HK-2 (cell line): ENCODE data around the gene SPACDR.
"Not testable (repeated sequence)": the region's sequence is repeated elsewhere in the genome, so short reads cannot be mapped to it uniquely, and the experiment has no call there.

ENCODE experiments used
- DNase-seq: peaks from one replicate; pipeline ENCODE4 v3.0.0-alpha.2; 2018; ENCODE audit not compliant: unreplicated experiment

Gene SPACDR

DNA sequence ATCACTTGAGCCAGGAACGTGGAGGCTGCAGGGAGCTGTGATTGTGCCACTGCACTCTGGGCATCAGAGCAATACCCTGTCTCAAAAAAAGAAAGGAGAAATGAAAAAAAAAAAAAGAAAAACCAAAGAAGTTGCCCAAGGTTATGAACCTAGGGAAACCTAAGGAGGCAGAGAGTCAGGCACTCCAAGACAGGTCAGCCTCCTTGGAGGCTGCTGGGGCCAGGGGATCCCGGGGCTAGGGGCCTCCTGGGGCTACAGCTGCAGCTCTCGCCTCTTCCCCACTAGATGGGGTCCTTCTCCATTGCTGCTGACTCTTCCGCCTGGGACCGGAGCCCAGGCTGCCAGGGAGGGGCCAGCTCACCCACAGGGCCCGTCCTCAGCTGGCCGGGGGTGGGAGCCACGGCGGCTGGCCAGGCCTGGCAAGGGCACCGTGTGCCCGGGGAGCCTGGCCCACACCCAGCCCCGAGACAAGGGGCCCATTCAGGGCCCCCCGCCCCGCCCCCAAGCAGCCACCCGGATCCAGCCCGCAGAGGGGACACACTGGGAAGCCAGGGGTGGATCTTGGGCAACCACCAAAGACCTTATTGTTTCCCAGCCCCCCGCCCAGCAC, 1.7 kb upstream of the SPACDR start:
- DNase-seq, result peak; percentile 26

DNA sequence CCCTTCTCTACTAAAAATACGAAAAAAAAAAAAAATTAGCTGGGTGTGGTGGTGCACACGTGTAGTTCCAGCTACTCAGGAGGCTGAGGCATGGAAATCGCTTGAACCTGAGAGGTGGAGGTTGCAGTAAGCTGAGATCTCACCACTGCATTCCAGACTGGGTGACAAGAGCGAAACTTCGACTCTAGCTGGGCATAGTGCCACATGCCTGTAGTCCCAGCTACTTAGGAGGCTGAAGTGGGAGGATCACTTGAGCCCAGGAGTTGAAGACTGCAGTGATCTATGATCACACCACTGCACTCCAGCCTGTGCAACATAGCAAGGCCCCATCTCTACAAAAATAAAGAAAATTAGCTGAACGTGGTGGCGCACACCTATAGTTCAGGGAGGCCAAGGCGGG, 1.2 kb upstream of the SPACDR start:
- no peak for DNase-seq

DNA sequence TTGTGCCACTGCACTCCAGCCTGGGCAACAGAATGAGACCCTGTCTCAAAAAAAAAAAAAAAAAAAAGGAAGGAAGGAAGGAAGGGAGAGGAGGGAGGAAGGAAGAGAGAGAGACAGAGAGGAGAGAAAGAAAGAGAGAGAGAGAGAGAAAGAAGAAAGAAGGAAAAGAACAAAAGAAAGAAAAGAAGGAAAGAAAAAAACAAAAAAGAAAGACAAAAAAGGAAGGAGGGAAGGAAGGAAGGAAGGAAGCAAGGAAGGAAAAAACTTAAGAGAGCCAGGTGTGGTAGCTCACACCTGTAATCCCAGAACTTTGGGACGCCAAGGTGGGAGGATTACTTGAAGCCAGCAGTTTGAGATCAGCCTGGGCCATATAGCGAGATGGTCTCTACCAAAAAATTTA, 731 bp upstream of the SPACDR start:
- no peak for DNase-seq

DNA sequence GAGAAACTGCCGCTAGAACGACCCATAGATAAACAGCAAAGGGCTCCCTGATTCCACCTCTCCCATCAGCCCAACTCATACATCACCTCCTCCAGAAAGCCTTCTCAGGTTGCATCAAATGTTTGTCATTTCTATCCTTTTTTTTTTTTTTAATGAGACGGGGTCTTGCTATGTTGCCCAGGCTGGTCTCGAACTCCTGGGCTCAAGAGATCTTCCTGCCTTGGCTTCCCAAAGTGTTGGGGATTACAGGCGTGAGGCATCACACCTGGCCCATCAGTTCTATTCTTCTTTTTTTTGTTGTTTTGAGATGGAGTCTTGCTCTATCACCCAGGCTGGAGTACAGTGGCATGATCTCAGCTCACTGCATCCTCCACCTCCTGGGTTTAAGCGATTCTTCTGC, 7.0 kb downstream of the SPACDR start:
- no peak for DNase-seq

DNA sequence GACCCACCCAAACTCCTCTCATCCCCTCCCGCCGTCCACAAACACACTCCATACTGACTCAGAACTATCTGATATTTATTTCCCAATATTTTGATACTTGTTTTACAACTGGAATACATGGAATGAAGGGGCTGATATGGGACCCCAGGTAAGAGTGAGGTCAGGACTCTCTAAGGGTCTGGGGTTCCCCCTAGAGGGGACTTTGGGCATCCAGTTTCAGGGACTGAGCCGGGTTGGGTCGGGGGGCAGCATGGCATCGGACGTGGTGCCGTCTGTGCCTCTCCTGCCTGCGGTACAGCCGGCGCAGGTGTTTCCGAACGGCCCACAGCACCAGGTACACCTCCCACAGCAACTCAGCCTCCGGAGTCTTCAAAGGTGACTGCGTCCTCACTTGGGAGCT, 7.5 kb downstream of the SPACDR start:
- DNase-seq, result no peak

DNA sequence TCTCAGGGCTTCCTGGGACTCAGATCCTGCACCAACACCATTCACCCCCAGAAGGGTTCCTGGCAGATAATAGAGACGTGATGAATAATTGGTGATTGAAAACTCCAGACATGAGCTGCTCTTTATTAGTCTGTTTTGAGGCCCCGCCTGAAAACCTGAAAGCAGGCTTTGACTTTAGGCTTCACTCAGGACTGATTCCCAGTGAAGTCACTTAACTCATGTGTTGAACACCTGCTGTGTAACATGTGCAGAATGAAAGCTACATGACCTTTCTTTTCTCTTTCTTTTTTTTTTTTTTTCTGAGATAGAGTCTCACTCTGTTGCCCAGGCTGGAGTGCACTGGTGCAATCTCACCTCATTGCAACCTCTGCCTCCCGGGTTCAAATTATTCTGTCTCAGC, 8.9 kb downstream of the SPACDR start:
- DNase-seq, result no peak

DNA sequence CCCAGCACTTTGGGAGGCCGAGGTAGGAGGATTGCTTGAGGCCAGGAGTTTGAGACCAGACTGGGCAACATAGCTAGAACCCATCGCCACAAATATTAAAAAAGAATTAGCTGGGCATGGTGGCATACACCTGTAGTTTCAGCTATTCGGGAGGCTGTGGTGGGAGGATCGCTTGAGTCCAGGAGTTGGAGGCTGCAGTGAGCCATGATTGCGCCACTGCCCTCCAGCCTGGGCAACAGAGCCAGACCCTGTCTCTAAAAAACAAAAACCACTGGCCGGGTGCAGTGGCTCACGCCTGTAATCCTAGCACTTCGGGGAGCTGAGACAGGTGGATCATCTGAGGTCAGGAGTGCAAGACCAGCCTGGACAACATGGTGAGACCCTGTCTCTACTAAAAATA, 10.2 kb downstream of the SPACDR start:
- not testable (repeated sequence) for DNase-seq

DNA sequence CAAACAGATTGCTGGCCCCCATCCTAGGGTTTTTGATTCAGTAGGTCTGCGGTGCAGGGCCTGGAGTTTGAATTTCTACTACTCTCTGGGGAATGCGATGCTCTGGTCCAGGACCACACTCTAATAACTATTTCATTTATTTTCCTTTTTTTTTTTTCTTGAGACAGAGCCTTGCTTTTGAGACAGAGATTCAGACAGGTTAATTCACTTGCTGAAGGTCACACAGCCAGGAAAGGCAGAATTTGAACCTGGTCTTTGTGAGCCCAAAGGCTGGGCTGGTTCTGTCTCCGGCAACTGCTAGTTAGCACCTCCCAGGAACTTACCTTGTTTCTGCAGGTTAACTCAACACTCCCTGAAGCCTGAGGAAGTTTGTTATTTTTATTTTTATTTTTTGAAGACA, 11.5 kb downstream of the SPACDR start:
- DNase-seq, result no peak

DNA sequence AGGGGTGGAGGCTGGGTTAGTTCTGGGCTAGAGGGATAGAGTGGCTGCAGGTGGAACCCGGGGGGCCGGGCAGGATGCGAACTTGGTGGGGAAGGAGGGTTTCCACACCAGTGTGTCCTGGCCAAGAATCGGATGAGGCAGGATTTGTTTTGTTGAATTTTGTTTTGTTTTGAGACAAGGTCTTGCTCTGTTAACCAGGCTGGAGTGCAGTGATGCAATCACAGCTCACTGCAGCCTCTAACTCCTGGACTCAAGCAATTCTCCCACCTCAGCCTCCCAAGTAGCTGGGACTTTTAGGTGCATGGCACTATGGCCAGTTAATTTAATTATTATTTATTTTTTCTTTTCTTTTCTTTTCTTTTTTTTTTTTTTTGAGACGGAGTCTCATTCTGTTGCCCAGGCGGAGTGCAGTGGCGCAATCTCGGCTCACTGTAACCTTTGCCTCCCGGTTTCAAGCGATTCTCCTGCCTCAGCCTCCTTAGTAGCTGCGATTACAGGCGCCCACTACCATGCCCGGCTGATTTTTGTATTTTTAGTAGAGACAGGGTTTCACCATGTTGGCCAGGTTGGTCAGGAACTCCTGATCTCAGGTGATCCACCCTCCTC, 14.8 kb downstream of the SPACDR start:
- no peak for DNase-seq

DNA sequence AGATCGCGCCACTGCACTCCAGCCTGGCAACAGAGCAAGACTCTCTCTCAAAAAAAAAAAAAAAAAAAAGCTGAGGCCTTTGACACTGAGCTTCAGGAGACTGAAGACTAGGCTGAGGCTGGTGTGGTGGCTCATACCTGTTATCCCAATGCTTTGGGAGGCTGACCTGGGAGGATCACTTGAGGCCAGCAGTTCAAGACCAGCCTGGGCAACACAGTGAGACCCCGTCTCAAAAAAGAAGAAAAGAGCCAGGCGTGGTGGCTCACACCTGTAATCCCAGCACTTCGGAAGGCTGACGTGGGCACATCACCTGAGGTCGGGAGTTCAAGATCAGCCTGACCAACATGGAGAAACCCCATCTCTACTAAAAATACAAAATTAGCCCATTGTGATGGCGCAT, 16.7 kb downstream of the SPACDR start:
- not testable (repeated sequence) for DNase-seq

DNA sequence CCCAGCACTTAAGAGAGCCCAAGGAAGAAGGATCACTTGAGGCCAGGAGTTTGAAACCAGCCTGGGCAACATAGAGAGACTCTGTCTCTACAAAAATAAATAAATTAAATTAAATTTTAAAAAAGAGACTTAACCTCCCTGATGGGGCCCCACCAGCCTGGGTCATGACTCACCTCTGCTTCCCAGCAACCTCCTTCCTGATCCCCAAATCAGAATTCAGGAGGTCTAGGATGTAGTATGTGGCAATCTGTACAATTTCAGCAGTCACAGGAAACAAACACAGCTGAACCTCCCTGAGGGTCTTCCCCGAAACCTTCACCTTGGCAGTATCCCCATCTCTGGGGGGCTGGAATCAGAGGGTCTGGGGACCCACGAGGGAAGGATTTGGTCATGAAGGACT, 18.0 kb downstream of the SPACDR start:
- no peak for DNase-seq

DNA sequence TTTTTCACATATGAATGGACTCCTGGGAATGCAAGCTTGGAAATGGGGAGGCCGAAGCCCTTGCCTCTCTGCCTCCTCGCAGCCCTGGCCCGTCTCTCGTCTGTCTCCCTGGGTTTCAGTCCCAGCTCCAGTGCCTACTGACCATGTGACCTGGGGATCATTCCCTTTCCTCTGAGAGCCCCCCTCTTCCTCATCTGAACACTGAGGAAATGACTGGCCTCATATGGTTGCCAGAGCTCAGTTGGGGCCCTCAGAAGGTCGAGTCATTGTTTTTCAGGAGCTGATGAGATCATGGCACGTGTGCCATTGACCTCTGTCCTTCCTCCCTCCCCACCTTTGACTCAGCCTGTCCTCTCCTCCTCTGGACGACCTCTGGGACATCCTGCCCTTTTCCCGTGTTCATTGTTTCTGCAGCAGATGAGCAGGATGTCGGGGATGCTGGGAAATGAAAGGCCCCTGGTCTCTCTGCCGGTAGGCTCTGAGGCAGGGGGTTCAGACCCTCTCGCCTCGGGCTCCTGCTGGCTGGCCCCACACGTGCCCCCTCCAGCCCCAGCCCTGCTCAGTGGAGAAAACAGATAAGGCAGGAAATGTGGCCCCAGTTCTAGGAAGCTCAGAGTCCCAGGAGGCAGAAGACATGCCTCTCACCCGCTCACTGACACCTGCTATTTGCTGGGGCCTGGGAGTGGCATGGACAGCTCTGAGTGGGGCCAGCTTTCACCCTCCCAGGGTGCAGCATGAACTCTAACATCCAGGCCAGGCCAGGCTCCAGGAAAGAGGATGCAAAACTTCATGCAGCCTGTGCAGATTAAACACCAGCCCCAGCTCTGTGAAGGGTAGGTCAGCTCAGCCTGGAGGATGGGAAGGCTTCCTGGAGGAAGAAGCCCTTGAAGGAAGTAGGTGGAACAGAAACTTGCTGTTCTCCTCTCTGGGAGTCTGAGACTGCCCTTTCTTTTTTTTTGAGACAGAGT, 19.5 kb downstream of the SPACDR start:
- DNase-seq, result peak; percentile 59

DNA sequence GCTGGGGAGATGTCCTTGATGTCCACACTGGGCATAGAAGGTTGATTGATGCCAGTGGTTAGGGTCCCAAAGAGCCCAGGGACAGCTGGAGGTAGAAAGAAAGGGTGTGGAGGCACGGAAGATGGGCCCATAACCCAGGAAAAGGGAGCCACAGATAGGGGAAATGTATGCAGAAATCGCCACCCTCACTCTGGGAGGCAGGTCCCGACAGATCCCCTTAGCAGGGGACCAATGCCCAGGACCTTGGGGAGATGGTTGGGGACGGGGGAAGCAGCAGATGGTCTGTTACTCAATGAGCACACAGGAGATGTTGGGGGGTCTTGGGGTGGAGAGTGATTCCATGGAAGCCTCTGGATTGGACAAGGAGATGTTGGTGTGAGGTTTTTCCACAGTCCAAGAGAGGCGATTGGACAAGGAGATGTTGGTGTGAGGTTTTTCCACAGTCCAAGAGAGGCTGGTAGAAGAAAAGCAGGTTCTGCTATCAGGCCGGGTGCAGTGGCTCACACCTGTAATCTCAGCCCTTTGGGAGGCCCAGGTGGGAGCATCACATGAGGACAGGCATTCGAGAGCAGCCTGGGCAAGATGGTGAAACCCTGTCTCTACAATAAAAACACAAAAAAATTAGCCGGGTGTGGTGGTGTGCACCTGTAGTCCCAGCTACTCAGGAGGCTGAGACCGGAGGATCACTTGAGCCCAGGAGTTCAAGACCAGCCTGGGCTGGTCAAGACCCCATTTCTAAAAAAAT, 20.8 kb downstream of the SPACDR start:
- no peak for DNase-seq

DNA sequence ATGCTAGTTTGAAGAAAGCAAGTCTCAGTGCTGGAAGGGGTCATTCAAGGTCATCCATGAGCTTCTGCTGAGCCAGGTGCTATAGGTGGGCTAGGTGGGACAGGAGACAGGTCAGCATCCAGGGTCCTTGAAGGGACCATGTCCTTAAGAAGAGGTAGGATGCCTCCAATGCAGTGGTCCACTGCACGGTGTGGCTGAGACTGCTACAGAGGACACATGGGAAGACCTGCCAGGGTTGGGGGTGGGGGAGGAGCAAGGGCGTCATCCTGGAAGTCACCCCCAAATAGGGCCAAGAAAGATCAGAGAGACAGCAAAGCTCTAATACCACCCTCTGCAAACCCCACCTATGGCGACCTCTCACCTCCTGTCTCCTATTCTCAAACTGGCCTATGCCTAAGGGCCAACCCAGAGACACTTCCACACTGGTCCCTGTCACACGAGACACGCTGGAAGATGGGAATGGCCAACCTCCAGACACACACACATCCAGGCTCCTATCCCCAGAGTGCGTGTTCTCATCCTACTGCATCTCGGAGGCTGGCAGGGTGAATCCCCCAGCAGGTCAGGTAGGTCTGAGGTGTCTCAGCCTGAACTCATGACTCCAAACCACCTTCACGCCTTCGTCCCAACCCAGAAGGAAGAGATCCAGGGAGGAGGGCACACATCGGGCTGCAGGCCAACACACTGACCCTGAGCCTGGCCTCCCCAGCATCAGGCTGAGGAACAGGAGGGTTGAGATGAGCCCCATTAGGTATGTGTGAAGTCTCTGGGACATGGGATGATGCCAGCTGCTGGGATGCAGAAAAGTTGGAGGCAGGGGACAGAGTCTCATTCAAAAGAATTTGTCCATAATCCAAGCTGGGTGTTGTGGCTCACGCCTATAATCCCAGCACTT, 22.2 kb downstream of the SPACDR start:
- DNase-seq, result no peak

DNA sequence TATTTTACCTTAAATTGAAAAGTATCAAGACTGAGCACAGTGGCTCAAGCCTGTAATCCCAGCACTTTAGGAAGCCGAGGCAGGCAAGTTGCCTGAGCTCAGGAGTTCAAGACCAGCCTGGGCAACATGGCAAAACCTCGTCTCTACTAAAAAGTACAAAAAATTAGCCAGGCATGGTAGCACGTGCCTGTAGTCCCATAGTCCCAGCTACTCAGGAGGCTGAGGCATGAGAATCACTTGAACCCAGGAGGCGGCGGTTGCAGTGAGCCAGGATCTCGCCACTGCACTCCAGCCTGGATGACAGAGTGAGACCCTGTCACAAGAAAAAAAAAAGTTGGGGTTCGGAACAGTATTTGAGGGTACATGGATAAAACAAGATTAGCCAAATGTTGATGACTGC, 24.8 kb downstream of the SPACDR start:
- DNase-seq, result not testable (repeated sequence)

DNA sequence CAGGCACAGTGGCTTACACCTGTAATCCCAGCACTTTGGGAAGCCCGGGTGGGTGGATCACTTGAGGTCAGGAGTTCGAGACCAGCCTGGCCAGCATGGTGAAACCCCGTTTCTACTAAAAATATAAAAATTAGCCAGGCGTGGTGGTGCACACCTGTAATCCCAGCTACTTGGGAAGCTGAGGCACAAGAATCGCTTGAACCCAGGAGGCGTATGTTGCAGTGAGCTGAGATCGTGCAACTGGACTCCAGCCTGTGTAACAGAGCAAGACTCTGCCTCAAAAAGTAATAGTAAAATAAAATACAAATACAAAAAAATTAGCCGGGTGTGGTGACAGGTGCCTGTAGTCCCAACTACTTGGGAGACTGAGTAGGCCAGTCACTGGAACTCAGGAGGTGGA, 25.3 kb downstream of the SPACDR start:
- not testable (repeated sequence) for DNase-seq

DNA sequence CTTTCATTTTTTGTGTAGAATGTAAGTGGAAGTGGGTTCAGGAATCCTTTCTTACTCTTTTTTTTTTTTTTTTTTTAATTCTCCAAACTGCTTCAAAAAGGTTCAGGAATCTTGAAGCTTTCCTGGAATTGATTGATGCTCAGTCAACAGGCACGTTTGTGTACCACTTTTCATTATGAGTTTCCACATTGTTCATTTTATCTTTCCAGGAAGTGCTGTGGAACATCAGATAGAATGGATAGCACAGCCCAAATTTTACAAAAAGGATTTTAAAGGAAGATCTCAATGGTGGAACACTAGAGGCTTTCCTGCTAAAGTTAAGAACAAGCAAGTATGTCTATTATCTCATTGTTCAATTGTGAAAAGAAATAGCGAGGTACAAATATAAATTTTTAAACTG, 25.9 kb downstream of the SPACDR start:
- no peak for DNase-seq

DNA sequence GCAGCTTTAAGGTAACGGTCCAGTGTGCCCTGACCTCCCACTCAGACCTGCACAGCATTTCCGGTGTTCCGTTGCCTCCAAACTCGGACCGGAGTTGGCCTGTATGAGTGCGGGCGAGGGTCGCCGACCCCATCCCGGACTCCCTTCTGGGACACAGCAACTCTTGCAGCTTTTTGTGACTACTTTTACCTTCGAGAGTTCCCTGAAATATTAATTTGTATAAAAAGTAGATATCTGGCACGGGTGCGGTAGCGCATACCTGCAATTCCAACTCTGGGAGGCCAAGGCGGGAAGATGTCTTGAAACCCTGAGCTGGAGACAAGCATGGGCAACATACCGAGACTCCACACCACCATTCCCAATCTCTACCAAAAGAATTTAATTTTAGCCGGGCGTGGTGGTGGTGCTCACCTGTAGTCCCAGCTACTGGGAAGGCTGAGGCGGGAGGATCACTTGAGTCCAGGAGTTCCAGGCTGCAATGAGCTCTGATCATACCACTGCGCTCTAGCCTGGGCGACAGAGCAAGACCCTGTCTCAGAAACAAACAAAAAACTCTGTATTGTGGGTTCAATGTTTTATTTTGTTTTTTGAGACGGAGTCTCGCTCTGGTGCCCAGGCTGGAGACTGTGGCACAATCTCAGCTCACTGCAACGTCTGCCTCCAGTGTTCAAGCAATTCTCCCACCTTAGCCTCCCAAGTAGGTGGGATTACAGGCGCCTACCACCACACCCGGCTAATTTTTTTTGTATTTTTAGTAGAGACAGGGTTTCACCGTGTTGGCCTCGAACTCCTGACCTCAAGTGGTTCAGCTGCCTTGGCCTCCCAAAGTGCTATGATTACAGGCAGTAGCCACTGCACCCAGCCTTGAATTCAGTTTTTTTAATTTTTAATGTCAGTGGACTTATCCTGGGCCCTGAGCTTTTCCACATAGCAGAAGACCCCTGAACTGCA, 26.6 kb downstream of the SPACDR start:
- no peak for DNase-seq

DNA sequence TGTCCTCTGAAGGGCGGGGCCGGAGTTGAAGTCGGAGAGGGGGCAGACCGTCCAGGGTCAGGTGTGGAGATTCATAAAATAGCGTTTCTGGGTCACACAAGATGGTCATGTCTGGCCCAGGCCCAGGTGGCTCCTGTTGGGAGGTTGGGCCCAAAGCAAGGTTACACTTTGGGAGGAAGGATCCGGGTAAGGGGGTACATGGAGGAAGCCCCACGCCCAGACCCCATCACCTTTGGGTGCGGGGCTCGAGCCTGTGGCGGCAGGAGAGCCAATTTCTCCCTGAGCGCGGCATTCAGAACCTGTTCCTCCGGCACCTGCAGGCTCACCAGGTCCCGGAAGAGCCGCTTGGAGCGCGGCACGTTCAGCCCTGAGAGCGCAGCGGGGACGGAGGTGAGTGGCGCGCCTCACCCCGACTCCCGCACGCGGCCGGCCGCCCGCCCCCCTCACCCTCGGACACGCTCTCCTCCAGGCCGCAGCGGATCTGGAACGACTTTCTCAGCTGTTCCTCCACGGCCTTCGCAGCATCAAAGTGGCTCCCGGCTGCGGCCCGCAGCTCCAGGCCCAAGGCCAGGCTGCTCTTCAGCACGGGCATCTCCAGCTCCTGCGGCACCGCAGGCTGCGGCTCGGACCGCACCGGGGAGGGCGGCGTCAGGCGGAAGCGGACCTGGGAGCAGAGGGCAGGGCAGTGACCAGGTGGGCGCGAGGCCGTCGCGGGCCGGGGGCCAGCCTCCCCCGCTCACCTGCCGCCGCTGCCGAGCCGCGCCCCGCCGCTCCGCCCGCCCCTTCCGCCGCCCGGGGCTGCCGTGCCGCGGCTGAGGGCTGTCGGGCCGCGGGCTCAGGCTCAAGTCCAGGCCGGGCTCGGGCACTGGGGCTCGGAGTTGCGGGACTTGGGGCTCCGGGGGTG, 28.4 kb downstream of the SPACDR start:
- peak; percentile 64 for DNase-seq
